NOMO-1 (cell line): ENCODE measurements around the gene RFX5.
A peak's percentile ranks its signal among the peaks of the same experiment; 100 is the strongest.
"Not testable (repeated sequence)": the region's sequence is repeated elsewhere in the genome, so short reads cannot be mapped to it uniquely, and the experiment has no call there.

Source experiments
- DNase-seq, 2 experiments: peaks; one replicate each; lab custom pipeline; 2025; ENCODE audit not compliant: unreplicated experiment in 2 of 2; lab: John Stamatoyannopoulos, UW

RFX5 gene

DNA sequence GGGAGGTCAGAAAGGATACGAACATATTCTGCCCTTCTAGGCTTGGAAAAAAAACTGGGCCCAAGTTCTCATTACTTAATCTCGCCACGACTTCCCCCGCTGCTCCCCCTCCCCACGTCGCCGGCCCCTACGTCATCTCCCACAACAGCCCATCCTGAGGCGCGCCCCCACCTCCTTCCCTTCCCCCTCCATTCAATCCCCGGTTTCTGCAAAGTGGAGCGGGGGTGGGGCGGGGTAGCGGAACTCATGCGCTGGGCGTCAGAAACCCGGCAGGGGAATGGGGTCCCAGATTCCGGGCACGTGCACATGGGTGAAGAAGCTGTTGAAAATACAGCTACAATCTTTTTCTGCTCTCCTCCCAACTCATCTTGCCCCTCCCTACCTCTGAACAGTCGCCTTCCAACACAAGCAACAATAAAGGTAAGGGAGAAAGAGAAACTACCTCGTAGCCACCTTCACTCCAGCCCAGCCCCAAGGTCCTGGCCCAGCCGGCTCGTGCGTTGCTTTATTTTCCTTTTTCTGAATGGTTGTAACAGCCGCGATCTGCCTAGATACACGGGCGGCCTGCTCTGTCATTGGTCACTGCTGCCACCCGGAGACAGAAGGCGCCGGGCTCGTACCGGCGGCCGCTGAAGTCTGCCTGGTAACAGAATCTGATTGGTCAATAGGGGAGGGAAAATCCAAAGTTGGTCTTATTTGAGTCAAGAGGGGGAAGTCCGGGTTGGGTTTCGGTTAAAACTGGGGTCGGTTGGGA lies at the start of gene RFX5:
TSS of gene RFX5 (minus strand) at position 484 of the 754 bp plus-strand sequence. CDS start 932 bp downstream, outside the sequence.
- DNase-seq = peak; percentile 98 to 99

DNA sequence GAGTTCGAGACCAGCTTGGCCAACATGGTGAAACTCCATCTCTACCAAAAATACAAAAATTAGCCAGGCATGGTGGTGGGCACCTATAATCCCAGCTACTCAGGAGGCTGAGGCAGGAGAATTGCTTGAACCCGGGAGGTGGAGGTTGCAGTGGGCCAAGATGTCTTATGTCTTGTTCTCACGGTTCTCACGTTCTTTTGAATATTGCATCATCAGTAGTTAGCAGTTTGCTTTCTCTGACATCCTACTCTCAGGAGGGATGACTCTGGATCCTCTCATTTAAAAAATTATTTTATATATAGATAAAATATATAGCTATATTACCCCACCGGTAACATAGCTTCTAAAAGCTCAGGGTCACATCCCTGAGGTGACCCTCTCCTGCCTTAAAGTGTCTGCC lies 49.2 kb upstream of the RFX5 start:
- DNase-seq = not testable (repeated sequence)

DNA sequence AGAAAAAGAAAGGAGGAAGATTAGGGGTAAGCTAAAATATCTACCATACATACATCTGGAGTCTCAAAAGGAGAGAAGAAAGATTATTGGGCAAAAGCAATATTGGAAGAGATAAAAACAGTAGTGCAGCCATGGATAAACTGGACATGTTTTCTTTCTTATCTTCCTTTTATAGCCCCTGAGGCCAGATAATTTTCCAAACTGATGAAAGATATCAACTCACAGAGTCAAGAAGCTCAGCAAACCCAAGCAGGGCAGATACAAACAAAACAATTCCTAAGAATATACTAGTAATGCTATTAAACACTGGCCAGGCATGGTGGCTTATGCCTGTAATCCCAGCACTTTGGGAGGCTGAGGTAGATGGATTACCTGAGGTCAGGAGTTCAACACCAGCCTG lies 46.5 kb upstream of the RFX5 start:
- DNase-seq = no peak

DNA sequence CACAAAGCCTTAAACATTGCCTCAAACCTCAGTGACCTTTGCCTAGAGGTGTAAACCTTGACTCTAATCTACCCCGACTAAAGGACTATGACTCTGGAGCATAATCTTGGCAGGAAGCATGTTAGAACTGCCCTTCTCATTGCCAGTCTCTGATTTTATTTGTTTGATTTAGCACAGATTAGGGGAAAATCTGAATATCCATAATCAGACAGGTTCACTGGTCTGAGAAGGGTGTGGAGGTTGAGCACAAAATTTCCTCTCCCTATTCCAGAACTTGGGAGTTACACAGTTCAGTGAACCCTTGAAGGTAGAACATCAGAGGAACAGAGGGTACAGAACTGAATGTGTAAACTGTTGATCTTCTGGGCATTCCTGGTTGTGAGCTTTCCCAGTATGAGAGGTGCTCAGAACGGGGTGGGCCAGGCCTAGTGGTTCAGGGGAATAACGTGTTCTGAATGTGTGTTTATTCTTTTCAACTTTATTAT lies 44.1 kb upstream of the RFX5 start:
- no peak for DNase-seq

DNA sequence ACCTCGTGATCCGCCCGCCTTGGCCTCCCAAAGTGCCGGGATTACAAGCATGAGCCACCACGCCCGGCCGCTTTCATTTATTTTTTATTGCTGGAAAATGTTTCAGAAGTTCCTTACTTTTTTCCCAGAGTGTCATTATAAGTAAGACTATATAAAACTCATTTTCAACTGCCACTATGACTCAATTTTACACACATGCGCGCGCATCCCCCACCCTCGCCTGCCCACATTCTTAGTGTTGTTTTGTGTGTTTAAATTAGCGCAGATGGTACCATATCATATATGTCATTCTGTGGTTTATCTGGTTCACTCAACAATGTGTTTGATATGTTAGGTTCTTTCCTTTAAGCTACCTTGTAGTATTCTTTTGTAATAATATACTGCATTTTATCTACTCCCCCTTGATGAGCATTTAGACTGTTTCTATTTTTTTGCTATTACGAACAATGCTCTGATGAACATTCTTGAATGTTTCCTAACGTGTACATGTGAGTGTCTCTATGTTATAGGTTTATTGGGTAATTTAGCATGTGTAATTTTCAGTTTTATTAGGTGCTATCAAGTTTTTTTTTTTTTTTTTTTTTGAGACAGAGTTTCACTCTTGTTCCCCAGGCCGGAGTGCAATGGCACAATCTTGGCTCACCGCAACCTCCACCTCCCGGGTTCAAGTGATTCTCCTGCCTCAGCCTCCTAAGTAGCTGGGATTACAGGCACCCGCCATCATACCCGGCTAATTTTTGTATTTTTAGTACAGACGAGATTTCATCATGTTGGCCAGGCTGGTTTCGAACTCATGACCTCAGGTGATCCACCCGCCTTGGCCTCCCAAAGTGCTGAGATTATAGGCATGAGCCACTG lies 43.4 kb upstream of the RFX5 start:
- DNase-seq = not testable (repeated sequence)

DNA sequence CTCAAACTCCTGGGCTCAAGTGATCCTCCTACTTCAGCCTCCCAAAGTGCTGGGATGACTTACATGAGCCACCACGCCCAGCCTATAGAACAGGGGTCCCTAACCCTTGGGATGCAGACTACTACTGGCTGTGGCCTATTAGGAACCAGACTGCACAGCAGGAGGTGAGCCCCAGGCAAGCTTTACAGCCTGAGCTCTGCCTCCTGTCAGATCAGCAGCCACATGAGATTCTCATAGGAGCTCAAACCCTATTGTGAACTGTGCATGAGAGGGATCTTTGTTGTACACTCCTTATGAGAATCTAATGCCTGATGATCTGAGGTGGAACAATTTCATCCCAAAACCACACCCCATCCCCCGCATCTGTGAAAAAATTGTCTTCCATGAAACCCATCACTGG lies 39.0 kb upstream of the RFX5 start:
- no peak for DNase-seq

DNA sequence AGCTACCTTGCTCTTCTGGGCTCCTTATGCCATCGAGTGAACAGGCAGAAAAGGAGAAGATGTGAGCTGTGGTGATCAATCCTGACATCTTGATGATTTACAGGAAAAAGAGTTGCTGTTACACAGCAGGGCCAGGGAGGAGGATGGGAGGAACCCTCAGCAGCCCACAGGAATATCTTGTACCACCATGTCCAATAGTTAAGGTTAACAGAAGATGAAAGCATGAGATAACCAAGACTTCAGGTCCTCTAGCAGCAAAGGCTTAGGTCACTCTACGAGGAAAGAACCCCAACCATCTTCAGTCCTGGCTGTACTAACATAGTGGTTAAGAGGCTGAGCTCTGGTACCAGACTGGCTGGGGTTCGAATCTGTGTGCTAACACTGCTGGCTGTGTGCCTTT lies 37.5 kb upstream of the RFX5 start:
- no peak for DNase-seq

DNA sequence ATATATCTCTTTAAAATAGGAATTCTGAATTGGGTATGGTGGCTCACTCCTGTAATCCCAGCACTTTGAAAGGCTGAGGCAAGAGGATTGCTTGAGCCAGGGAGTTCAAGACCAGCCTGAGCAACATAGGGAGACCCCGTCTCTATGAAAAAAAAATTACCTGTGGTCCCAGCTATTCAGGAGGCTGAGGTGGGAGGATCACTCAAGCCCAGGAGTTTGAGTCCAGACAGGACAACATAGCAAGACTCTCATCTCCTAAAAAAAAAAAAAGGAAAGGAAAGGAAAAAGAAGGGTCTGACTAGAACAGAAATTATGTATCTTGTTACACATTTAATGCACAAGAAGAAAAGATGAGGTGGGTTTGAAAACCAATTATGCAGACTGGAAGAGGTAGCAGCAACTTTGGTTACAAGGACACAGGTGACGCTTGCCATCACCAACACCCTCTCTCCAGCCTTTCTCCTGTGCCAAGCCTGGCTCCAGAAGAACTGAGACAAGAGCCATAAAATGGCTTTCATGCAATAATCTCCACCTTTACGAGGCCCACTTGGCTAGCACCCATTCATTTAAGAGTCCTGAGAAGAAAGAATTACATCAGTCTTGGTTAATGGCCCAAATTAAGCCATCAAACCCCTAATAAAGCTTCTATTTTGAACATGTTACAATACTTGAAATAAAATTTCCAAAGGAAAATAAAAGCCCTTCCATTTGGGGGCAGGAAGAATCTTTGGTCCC lies 30.3 kb upstream of the RFX5 start:
- no peak for DNase-seq

DNA sequence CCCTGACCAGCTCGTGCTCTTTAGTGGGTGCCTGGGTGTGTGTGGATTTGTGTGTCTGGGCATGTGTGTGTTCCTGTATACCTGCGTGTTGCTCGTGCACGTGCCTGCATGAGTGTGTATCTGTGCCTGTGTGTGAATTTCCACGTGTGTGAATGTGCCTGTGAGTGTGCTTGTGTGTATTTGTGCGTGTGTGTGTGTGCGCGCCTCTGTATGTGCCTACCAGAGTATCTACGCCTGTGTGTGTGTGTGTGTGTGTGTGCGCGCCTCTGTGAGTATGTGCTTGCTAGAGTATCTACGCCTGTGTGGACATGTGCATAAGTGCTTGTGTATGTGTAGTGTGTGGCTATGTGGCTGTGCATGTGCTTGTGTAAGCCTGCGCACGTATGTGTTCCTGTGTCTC lies 26.1 kb upstream of the RFX5 start:
- DNase-seq = no peak

DNA sequence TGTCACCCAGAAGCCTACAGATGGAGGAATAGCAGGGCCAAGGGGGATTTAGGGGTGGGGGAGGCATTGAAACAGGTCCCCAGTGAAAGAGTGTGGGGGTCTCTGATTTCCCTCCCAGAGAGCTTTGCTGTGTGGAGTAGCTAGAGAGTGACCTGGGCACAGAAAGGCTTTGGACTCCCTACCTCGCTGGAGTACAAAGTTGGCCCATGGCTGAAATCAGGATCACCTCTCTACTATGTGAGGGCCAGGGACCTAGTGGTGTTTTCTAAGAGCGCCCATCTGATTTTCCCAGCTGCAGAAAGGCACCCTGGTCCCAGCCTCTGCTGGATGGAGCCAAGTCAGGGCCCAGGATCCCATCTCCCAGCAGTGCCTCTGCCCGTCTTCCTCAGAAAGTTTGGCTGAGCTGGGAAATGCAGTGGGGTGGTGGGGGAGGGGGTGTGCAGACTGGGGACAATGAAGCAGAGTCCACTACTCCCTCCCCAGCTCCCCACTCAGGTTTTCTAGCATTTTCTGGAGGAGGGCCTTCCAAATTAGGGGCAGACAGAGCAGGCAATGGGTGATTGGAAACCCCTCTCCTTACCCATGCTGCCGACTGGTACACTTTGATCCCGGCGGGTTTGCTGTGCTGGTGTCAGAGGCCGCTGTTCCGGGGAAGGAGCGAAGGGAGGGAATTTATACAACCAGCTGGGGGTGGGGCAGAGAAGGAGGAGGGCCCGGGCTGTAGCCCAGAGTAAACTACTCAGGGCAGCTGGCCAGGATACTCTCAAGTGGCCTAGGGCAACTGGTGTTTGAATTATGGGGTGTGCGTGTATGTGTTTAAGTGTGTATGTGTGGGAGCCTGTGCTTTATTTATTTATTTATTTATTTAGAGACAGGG lies 25.2 kb upstream of the RFX5 start, which contains the start of gene SELENBP1:
TSS of gene SELENBP1 (minus strand) at position 648 of the 877 bp plus-strand sequence. CDS start at position 584, 64 bp downstream.
- no peak for DNase-seq

DNA sequence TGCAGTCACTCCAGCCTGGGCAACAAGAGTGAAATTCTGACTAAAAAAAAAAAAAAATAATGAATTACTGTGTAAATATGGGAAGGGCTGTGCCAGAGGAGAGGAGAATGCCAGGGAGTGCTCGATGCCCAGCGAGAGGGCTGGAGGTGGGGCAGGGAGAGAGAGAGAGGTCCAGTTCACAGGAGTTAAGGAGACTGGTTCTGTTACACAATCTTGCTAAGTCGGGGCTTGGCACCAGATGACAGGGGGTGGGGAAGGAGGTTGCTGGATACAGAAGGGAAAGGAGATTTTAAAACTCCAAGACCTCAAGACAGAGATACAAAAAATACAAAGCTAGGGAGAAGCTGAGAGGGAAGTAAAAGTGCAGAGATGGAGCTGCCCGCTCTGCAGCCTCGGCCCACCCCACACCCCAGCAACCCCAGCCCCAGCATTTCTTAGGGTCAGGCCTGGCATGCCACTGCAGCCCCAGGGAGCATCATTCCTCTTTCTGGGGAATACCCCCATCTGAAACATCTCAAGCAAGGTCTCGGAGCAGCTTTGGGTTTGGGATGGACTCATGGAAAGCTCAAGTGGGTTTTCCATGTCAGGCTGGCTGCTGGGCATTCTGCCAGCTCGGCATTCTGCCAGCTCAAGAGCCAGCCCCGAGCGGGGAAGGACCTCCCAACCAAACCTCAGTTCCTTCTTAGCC lies 24.5 kb upstream of the RFX5 start:
- DNase-seq = no peak

DNA sequence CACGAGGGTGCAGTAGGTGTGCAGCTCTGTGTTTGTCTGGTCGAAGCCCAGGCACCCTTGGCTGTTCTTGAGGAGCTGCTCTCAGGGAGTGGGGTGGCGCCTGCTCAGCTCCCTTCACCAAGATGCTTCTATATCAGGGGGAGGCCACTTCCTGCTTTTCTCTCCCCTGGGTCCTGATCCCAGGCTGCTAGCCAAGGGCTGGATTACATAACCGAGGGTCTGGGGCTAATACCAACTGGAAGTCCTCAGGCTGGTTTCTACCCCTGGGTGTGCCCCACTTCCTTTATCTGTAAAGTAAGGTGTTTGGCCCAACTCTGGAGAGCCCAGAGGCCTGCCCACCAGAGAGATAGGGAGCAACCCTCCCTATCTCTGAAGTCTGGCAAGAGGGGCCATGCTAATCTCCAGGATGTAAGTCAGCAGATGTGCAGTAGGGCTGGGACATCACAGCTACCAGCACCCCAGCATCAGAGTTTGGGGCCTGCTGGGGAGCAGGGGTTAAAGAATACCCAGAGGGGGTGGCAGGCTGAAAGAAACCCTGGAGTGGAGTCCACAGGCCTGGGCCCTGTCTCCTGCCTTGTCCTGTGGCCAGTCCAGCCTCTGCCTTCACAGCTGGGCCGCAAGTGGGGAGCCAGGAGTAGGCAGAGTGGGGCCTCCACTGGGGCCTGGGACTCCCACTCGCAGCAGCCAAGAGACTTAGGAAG lies 23.3 kb upstream of the RFX5 start:
- DNase-seq = peak; percentile 17 to 48

DNA sequence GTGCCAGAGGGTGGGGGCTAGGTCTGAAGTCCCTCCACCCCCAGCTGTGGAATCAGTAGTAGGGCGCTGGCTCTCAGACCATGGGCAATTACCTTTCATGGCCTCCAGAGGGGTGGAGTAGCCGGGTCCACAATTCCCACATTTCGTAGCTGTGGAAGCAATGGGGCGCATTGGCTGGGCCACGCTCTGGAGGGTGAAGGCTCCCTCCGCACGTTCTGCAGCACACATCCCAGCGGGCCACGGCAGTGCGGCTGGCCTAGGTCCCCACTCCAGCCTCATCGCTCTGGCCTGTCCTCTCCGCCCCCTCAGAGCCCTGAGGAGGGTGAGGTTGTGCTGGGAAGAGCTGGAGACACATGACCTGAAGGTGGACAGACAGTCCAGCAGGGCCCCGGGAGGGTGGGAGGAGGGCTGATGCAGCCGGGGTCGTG lies 22.6 kb upstream of the RFX5 start:
- no peak for DNase-seq

DNA sequence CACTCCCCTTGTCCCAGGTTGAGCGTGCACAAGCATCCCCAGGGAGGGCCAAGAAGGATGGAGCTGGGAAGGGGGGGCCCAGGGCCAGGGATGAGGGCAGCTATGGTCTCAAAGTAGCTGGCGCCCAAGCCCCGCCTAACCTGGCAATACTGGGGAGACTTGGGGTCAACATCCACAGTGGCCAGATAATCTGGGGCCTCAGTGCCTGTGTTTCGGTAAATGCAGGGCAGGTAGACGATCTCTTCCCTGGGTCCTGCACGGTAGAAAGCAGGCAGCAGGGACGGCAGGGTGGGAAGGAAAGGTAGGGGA lies 22.2 kb upstream of the RFX5 start:
- no peak for DNase-seq

DNA sequence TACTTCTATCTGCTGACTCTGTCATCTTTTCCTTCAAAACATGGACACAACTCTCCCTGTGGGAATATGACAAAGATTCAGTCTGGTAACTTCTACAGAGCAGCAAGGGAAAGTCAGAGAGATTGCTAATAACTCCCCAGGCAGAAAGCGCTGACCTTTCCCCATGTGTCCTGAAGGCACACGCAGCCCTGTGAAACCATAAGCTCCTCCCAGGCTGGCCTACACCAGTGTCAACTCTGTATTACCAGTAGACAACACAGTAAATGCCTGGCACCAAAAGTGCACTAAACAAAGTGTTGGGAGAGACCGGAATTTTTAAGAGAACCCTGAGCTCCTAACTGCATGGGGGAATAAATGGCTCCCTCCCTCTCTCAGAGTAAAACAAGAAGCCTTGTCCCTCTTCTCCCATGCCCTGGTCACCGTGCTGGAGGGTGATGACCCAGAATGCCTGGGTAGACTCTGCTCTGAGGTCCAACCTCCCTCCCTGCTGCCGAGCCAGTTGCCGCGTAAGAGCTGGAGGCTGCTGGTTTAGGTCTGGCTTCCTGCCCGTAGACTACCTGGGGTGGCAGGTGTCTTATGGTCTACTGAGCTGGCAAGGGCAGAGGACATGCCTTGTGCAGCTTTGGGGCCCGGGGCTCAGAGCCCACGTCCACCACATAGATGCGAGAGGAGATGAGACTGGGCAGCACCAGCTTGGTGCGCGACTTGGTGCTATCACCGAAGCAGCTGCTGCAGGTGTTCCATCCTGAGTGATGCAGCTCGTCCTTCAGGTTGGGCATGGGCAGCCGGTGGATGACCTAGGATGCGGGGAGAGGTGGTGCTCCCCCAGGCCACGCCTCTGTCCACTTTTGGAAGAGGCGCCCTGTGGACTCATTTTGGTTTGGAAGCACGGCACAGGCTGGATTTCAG lies 21.6 kb upstream of the RFX5 start:
- DNase-seq = no peak

DNA sequence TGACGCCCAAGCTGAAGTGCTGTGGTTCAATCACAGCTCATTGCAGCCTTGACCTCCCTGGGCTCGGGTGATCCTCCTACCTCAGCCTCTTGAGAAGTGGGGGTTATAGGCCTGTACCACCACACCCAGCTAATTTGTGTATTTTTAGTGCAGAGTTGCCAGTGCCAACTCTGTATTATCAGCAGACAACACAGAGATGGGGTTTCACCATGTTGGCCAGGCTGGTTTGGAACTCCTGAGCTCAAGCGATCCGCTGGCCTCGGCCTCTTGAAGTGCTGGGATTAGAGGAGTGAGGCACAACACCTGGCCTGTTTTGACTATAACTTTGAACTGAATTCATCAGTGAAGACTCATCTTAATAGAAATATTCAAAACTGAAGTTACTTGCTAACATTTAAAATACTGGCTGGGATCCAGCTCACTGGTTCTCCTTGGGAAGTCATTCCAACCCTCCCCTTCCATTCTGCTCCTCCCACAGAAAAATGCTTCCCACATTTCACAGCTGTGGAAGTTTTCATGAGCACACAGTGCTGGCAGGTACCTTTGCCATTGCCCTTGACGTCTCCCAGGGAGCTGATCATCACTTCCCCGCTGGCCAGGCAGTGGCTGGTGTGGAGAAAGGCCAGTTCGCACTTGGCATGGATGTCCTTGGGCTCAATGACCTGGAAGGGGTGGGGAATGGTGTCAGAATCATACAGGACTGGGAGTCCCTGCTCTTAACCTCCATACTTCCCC lies 20.8 kb upstream of the RFX5 start:
- no peak for DNase-seq

DNA sequence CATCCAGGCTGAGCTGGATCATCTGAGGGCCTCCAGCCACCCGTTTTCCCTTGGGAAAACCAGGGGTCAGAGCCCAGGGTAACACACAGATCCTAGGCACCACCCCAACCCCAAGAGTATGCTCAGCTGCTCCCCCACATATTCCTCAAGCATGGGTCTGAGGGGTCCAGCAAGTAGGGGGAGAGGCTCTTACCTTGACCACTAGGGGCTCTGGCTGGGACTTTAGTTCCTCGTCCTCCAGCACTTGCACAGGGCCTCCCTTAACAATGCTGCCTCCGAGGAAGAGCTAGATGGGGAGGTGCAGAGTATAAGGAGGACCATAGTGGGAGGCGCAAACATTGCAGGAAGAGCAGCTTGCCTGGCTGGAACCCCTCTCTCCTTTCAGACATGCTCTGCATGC lies 17.9 kb upstream of the RFX5 start:
- DNase-seq = no peak
